HEK293 (cell line): ENCODE results near the gene CRP.

Experiments
- CTCF ChIP-seq: fragments of 450-650 bp; formaldehyde crosslinking; IDR thresholded peaks from 2 replicates; pipeline ENCODE4 v1.5.1; 2016; ENCODE audit warnings: missing biosample characterization, missing genetic modification characterization
- GLIS1 ChIP-seq: fragments of 450-650 bp; formaldehyde crosslinking; IDR thresholded peaks from 2 replicates; pipeline ENCODE4 v1.5.1; 2016; ENCODE audit warnings: missing biosample characterization, missing genetic modification characterization
- ZBTB21 ChIP-seq: fragments of 450-650 bp; formaldehyde crosslinking; IDR thresholded peaks from 2 replicates; pipeline ENCODE4 v1.5.1; 2017; ENCODE audit warnings: missing biosample characterization, missing genetic modification characterization
- ZNF596 ChIP-seq: fragments of 450-650 bp; IDR thresholded peaks from 2 replicates; pipeline ENCODE4 v1.5.0; 2018; ENCODE audit warnings: missing biosample characterization, mild to moderate bottlenecking, missing genetic modification characterization, moderate library complexity
- ZNF777 ChIP-seq: fragments of 450-650 bp; formaldehyde crosslinking; IDR thresholded peaks from 2 replicates; pipeline ENCODE4 v1.5.1; 2017; ENCODE audit warnings: missing biosample characterization, missing genetic modification characterization, borderline replicate concordance

GRCh38 chr1:159753386-159753785 is 39.0 kb upstream of the CRP start:
- TF ChIP-seq ZNF777 (tag by site-specific recombination) (no peak), ZBTB21 (tag by site-specific recombination) (no peak), CTCF (no peak), ZNF596 (tag by site-specific recombination) (no peak), GLIS1 (no peak)
